Colonic mucosa (tissue), 4 donors: ENCODE data around the gene NLK. TPM values are rescaled to one million over a fixed set of nuclear protein-coding genes. Genes with fewer than 3 reads are reported as not detected.

ENCODE experiments used
- DNase-seq: peaks from one replicate; pipeline ENCODE4 v3.0.0-alpha.2; 2020
- H3K27ac ChIP-seq: fragments of 200-600 bp; one replicate; pipeline ENCODE4 v1.8.0; 2021
- H3K27me3 ChIP-seq: fragments of 200-600 bp; one replicate; pipeline ENCODE4 v1.8.0; 2021
- H3K36me3 ChIP-seq: fragments of 200-600 bp; one replicate; pipeline ENCODE4 v1.8.0; 2021
- H3K4me1 ChIP-seq: fragments of 200-600 bp; one replicate; pipeline ENCODE4 v1.8.0; 2021; ENCODE audit warnings: mild to moderate bottlenecking
- H3K4me3 ChIP-seq: fragments of 200-600 bp; one replicate; pipeline ENCODE4 v1.8.0; 2021
- H3K9ac ChIP-seq, 2 donors: one replicate each; pipeline ENCODE4 v1.7.0; 2013; ENCODE audit warnings: control low read depth in 2 of 2, low read depth in 2 of 2, low read length in 2 of 2
- H3K9me3 ChIP-seq: fragments of 200-600 bp; one replicate; pipeline ENCODE4 v1.8.0; 2021
- CTCF ChIP-seq: fragments of 200-600 bp; IDR thresholded peaks from one replicate; pipeline ENCODE4 v1.8.0; 2022; ENCODE audit warnings: antibody characterized with exemption, mild to moderate bottlenecking
- intact Hi-C: fragments of 100-400 bp; cut with DNase I; formaldehyde crosslinking; loops from one replicate; pipeline ENCODE4 v1.14.1; 2022
- total RNA-seq, 2 donors: library from RNA; stranded (reverse); fragmentation: NEBNext Ultra II Directional in 1 of 2; extraction: Animal tissue kit (Norgen Biotek cat#: 25700) in 1 of 2; gene quantifications; one replicate each; pipeline ENCODE4 v1.2.1, GENCODE V29; 2021
- donor health status: healthy.
- donor health status: DM: no; HTN: no; CAD: no.
- donor health status: DM: no; HTN: no; CAD: no.

Gene NLK
- total RNA-seq, 2 donors from 2014 or later = 17.2 to 20.9 TPM

GRCh38 chr17:28110184-28110583 lies 67.7 kb downstream of the NLK start:
- H3K9ac ChIP-seq = no peak overlapping the region
- H3K27me3 ChIP-seq = no peaks in the 10 kb centered on the region
- no peak overlapping the region for H3K4me3 ChIP-seq
- TF ChIP-seq CTCF = no peak
- DNase-seq = no peak
- H3K4me1 ChIP-seq = no peaks in the 10 kb centered on the region
- no peaks in the 10 kb centered on the region for H3K9me3 ChIP-seq
- H3K27ac ChIP-seq = no peak overlapping the region
- H3K36me3 ChIP-seq = no peaks in the 10 kb centered on the region
- intact Hi-C loops = loop anchor here (10.0 kb wide), 1 partner anchor 65 kb away; the partner anchor contains the start of gene NLK

DNA sequence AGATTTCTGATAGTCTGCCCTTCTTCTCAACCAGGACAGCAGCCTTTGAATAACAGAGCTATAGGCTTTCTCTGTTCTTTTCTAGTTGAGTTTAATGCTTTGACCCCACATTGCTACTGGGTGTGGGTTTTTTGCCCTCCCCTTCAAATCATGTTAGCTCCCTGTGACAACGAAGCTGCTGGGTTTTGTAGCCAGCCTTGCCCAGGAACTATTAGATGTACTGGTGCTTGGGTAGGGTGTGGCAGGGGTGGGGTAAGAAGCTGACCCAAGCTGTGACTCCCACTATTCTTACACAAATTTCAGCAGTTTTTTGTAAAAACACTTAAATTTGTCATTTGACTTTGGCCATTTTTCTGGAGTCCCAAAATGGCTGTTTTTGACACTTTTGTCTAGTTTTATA lies 69.7 kb downstream of the NLK start:
- DNase-seq = no peak
- H3K27ac ChIP-seq = no peak overlapping the region
- no peak for TF ChIP-seq CTCF
- H3K27me3 ChIP-seq = no peaks in the 10 kb centered on the region
- H3K36me3 ChIP-seq = no peaks in the 10 kb centered on the region
- no peaks in the 10 kb centered on the region for H3K4me1 ChIP-seq
- no peak overlapping the region for H3K9ac ChIP-seq
- H3K4me3 ChIP-seq = no peak overlapping the region
- H3K9me3 ChIP-seq = no peaks in the 10 kb centered on the region
- intact Hi-C loops = loop anchor here (10.0 kb wide), 1 partner anchor 67 kb away; the partner anchor contains the start of gene NLK

DNA sequence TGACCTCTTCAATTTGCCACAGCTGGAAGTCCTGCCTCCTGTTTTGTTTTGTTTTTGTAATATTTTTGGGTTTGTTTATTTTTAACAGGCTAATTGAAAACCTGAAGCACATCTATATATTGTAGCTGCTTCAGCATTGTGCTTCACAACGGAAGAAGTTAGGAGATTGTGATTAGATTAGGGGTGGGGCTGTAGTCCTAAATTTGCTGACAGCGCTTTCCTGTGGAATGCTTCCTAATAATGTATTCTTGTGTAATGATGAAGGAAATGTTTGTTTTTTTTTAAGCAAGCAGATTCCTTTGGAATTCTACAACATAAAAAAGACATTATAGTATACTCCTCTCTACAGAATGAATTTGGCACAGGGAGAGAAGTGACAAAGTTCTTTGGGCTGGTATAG lies 70.1 kb downstream of the NLK start:
- Histone ChIP-seq H3K27ac (no peak overlapping the region), H3K27me3 (no peaks in the 10 kb centered on the region), H3K9ac (no peak overlapping the region), H3K36me3 (no peaks in the 10 kb centered on the region), H3K4me3 (no peak overlapping the region), H3K4me1 (no peaks in the 10 kb centered on the region), H3K9me3 (no peaks in the 10 kb centered on the region)
- intact Hi-C loops = loop anchor here (10.0 kb wide), 1 partner anchor 68 kb away; the partner anchor contains the start of gene NLK
- DNase-seq = no peak
- TF ChIP-seq CTCF = no peak

DNA sequence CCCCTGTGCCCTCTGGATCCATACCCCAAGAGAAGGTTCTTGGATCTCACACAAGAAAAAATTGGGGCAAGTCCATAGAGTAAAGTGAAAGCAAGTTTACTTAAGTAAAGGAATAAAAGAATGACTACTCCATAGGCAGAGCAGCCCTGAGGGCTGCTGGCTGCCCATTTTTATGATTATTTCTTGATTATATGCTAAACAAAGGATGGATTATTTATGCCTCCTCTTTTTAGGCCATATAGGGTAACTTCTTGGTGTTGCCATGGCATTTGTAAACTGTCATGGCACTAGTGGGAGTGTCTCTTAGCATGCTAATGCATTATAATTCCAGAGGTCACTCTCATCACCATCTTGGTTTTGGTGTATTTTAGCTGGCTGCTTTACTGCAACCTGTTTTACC lies 70.8 kb downstream of the NLK start:
- H3K9ac ChIP-seq = no peak overlapping the region
- no peak for TF ChIP-seq CTCF
- H3K36me3 ChIP-seq = no peaks in the 10 kb centered on the region
- intact Hi-C loops = loop anchor here (10.0 kb wide), 1 partner anchor 68 kb away; the partner anchor contains the start of gene NLK
- no peaks in the 10 kb centered on the region for H3K4me1 ChIP-seq
- DNase-seq = no peak
- H3K9me3 ChIP-seq = no peaks in the 10 kb centered on the region
- H3K27ac ChIP-seq = no peak overlapping the region
- no peaks in the 10 kb centered on the region for H3K27me3 ChIP-seq
- H3K4me3 ChIP-seq = no peak overlapping the region

DNA sequence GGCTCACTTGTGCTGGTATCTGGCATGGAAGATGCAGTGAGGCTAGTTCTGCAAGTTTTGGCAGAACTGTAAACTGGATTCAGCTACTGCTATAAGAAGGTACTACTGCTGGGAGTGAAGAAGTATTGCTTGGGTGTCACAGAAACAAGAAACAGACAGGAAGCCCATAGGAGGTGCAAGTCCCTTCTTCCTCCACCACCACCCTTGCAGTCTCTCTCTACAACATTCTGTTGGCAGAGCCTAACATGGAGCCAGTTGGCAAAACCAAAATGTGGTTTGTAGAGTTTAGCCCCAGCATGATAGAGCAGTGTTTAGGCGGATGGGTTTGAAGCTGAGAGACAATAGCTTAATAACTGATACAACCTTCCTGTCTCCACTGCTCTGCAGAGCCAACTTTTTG lies 72.6 kb downstream of the NLK start:
- H3K4me1 ChIP-seq = no peaks in the 10 kb centered on the region
- H3K27ac ChIP-seq = no peak overlapping the region
- H3K9me3 ChIP-seq = no peaks in the 10 kb centered on the region
- no peaks in the 10 kb centered on the region for H3K27me3 ChIP-seq
- intact Hi-C loops = loop anchor here (10.0 kb wide), 1 partner anchor 70 kb away; the partner anchor contains the start of gene NLK
- DNase-seq = no peak
- no peaks in the 10 kb centered on the region for H3K36me3 ChIP-seq
- no peak for TF ChIP-seq CTCF
- H3K4me3 ChIP-seq = no peak overlapping the region
- no peak overlapping the region for H3K9ac ChIP-seq
